K562 (cell line): ENCODE data around the gene CDCP1. TPM values are rescaled to one million over a fixed set of nuclear protein-coding genes. Genes with fewer than 3 reads are reported as not detected.
A peak's percentile ranks its signal among the peaks of the same experiment; 100 is the strongest.

Source experiments
- ADNP ChIP-seq: fragments of 200-800 bp; sonication (Bioruptor generic); IDR thresholded peaks from 2 replicates; pipeline ENCODE4 v1.6.1; 2016; ENCODE audit warnings: missing genetic modification characterization, missing compliant biosample characterization
- ATF1 ChIP-seq, 2 experiments: fragments of 450-650 bp in 1 of 2; IDR thresholded peaks; 2 replicates each; pipeline ENCODE4 v1.6.1; 2016; ENCODE audit warnings: missing compliant biosample characterization in 1 of 2, missing genetic modification characterization in 1 of 2
- CCNT2 ChIP-seq: IDR thresholded peaks from 2 replicates; pipeline ENCODE4 v1.6.1; 2011; ENCODE audit warnings: borderline replicate concordance, low read depth, mild to moderate bottlenecking, moderate library complexity, mixed read lengths, low read length; ENCODE audit not compliant: insufficient read length; ENCODE audit errors: extremely low read depth
- ELF1 ChIP-seq: fragments of 200-800 bp; sonication (Bioruptor generic); IDR thresholded peaks from 2 replicates; pipeline ENCODE4 v1.6.1; 2016; ENCODE audit warnings: missing genetic modification characterization, missing compliant biosample characterization
- ETV1 ChIP-seq: fragments of 450-650 bp; conservative IDR thresholded peaks from 2 replicates; pipeline ENCODE4 v1.6.1; 2016; ENCODE audit warnings: missing genetic modification characterization, control low read depth, low read depth, missing compliant biosample characterization
- ETV6 ChIP-seq, 3 experiments: fragments of 150-350 bp in 1 of 3; sonication (generic) in 1 of 3; formaldehyde crosslinking in 1 of 3; IDR thresholded peaks; 2 replicates each; pipeline versions ENCODE4 v1.6.1 to v1.8.0; 2014 to 2022; ENCODE audit warnings: borderline replicate concordance in 2 of 3, low read depth in 2 of 3, antibody characterized with exemption in 1 of 3, low read length in 1 of 3, mild to moderate bottlenecking in 1 of 3, missing genetic modification reagents in 1 of 3
- HDAC8 ChIP-seq: fragments of 450-650 bp; IDR thresholded peaks from 2 replicates; pipeline ENCODE4 v1.6.1; 2016; ENCODE audit warnings: mild to moderate bottlenecking, missing genetic modification characterization, moderate library complexity, missing compliant biosample characterization
- HLTF ChIP-seq: fragments of 450-650 bp; IDR thresholded peaks from 2 replicates; pipeline ENCODE4 v1.6.1; 2016
- JUNB ChIP-seq: fragments of 450-650 bp; formaldehyde crosslinking; conservative IDR thresholded peaks from 2 replicates; pipeline ENCODE4 v1.4.0; 2020; ENCODE audit warnings: mild to moderate bottlenecking
- MAFG ChIP-seq: fragments of 450-650 bp; conservative IDR thresholded peaks from 2 replicates; pipeline ENCODE4 v1.6.1; 2016; ENCODE audit warnings: missing genetic modification characterization, missing compliant biosample characterization
- NFATC3 ChIP-seq: fragments of 450-650 bp; IDR thresholded peaks from 2 replicates; pipeline ENCODE4 v1.6.1; 2017; ENCODE audit warnings: mild to moderate bottlenecking
- NFRKB ChIP-seq: fragments of 450-650 bp; IDR thresholded peaks from 2 replicates; pipeline ENCODE4 v1.6.1; 2016; ENCODE audit warnings: low read depth
- NR2F6 ChIP-seq: fragments of 450-650 bp; formaldehyde crosslinking; IDR thresholded peaks from 2 replicates; pipeline ENCODE4 v1.4.0; 2020; ENCODE audit warnings: mild to moderate bottlenecking
- NR3C1 ChIP-seq: sonication (generic); formaldehyde crosslinking; IDR thresholded peaks from 2 replicates; pipeline ENCODE4 v1.8.1; 2022; ENCODE audit warnings: missing genetic modification reagents
- NRF1 ChIP-seq, 2 experiments: fragments of 450-650 bp; IDR thresholded peaks in 1 of 2; conservative IDR thresholded peaks in 1 of 2; 2 replicates each; pipeline ENCODE4 v1.6.1; 2014; ENCODE audit warnings: mild to moderate bottlenecking in 2 of 2
- PTTG1 ChIP-seq: fragments of 450-650 bp; IDR thresholded peaks from 2 replicates; pipeline ENCODE4 v1.6.1; 2016; ENCODE audit warnings: low read depth, mild to moderate bottlenecking, missing genetic modification characterization, missing compliant biosample characterization
- RFX5 ChIP-seq: IDR thresholded peaks from 2 replicates; pipeline ENCODE4 v1.6.1; 2011; ENCODE audit warnings: low read depth, mild to moderate bottlenecking, improper control_type of control experiment, low read length
- RHOXF2B ChIP-seq: fragments of 250-450 bp; sonication (Bioruptor Pico); conservative IDR thresholded peaks from 2 replicates; pipeline ENCODE4 v1.5.1; 2021
- SMAD3 ChIP-seq: fragments of 450-650 bp; formaldehyde crosslinking; conservative IDR thresholded peaks from 2 replicates; pipeline ENCODE4 v1.4.0; 2020; ENCODE audit warnings: mild to moderate bottlenecking
- SMARCA4 ChIP-seq: fragments of 450-650 bp; IDR thresholded peaks from 2 replicates; pipeline ENCODE4 v1.6.1; 2016
- SMARCC2 ChIP-seq: fragments of 450-650 bp; IDR thresholded peaks from 2 replicates; pipeline ENCODE4 v1.6.1; 2017; ENCODE audit warnings: antibody characterized with exemption, moderate library complexity, mild to moderate bottlenecking, low read depth
- U2AF1 ChIP-seq: fragments of 200-400 bp; formaldehyde crosslinking; optimal IDR thresholded peaks from 2 replicates; pipeline ENCODE3; 2017; ENCODE audit warnings: mild to moderate bottlenecking, low read depth, low read length, moderate library complexity
- XRCC3 ChIP-seq: fragments of 450-650 bp; IDR thresholded peaks from 2 replicates; pipeline ENCODE4 v1.6.1; 2017; ENCODE audit warnings: mild to moderate bottlenecking, moderate library complexity
- ZBTB7A ChIP-seq: IDR thresholded peaks from 2 replicates; pipeline ENCODE4 v1.6.1; 2011; ENCODE audit warnings: low read depth, mild to moderate bottlenecking, low read length, moderate library complexity, borderline replicate concordance; ENCODE audit not compliant: control insufficient read depth
- ZFPM2 ChIP-seq: fragments of 250-450 bp; sonication (Bioruptor Pico); IDR thresholded peaks from 2 replicates; pipeline ENCODE4 v1.5.1; 2022; ENCODE audit warnings: mild to moderate bottlenecking
- ZNF165 ChIP-seq: fragments of 250-450 bp; sonication (Bioruptor Pico); IDR thresholded peaks from 2 replicates; pipeline ENCODE4 v1.4.0; 2020; ENCODE audit warnings: borderline replicate concordance
- ZNF561 ChIP-seq: fragments of 450-650 bp; formaldehyde crosslinking; conservative IDR thresholded peaks from 2 replicates; pipeline ENCODE4 v1.4.0; 2020; ENCODE audit warnings: mild to moderate bottlenecking, moderate library complexity
- ZNF584 ChIP-seq: fragments of 200-800 bp; sonication (Bioruptor generic); IDR thresholded peaks from 2 replicates; pipeline ENCODE4 v1.6.1; 2016; ENCODE audit warnings: low read depth, mild to moderate bottlenecking, missing genetic modification characterization, missing compliant biosample characterization
- ZNF707 ChIP-seq: fragments of 250-450 bp; sonication (Bioruptor Pico); conservative IDR thresholded peaks from 2 replicates; pipeline ENCODE4 v1.8.0; 2022; ENCODE audit warnings: inconsistent platforms, mild to moderate bottlenecking, moderate library complexity
- polyA plus RNA-seq, 8 experiments: library from polyadenylated mRNA; depleted of rRNA in 4 of 8; stranded (reverse) in 5 of 8; unstranded in 3 of 8; fragments of >200 nt; fragmentation: Nextera tagmentation in 2 of 8; fragmentation: Illumina TruSeq in 1 of 8; extraction: Ambion mirVana in 2 of 8; extraction: Trizol in 1 of 8; gene quantifications; 2 replicates each; pipeline versions ENCODE4 v1.2.1 to v1.2.3, GENCODE V29; 2011 to 2014; ENCODE audit warnings: inconsistent platforms in 1 of 8, missing spikeins in 1 of 8
- total RNA-seq, 7 experiments: library from RNA; depleted of rRNA in 6 of 7; stranded (reverse); fragments of >200 nt in 6 of 7; fragmentation: Illumina TruSeq in 2 of 7; extraction: Trizol in 2 of 7; gene quantifications; 2 replicates each; pipeline versions ENCODE4 v1.2.1 to v1.2.3, GENCODE V29; 2011 to 2021; ENCODE audit warnings: low replicate concordance in 1 of 7
- TF ChIP-seq, protein P1 (sequence below), 2 experiments: fragments of 450-650 bp in 1 of 2; sonication (generic) in 1 of 2; formaldehyde crosslinking; conservative IDR thresholded peaks; 2 replicates each; pipeline versions ENCODE4 v1.4.0 to v1.8.1; 2020 to 2022; ENCODE audit warnings: mild to moderate bottlenecking in 1 of 2, missing genetic modification reagents in 1 of 2
- TF ChIP-seq, protein P2 (sequence below): sonication (generic); formaldehyde crosslinking; IDR thresholded peaks from 2 replicates; pipeline ENCODE4 v1.8.0; 2022; ENCODE audit warnings: mild to moderate bottlenecking, missing genetic modification reagents

Gene CDCP1
- total and polyA plus RNA-seq, 9 of the 15 experiments (the other 6 are each of a cell fraction or from before 2014, with no cell fraction given) = 3.9 to 16.4 (median 5.2) TPM

DNA sequence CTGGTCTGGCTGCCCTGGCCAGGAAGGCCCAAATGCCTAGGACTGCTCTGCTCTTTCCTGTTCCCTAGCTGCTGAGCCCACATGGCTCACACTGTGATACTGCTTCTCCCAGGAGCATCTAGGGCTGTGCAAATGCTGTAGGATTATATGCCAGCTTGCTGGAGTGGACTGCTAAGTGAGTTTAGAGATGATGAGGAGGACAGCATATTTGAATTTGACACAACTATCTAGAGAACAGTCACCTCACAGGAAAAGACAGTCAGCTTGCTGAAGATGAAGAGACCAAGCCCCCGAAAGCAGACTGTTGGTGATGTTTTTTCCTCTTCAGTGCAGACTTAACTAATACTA lies 80.8 kb downstream of the CDCP1 start (continued):
- TF ChIP-seq, protein P1, sequence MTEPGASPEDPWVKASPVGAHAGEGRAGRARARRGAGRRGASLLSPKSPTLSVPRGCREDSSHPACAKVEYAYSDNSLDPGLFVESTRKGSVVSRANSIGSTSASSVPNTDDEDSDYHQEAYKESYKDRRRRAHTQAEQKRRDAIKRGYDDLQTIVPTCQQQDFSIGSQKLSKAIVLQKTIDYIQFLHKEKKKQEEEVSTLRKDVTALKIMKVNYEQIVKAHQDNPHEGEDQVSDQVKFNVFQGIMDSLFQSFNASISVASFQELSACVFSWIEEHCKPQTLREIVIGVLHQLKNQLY (CRISPR knock-in tag; conservative IDR thresholded peaks at IDR 0.05) = no peak
- TF ChIP-seq ADNP (no peak; the same call in 1 of the 2 replicates), ATF1 (CRISPR knock-in tag; IDR thresholded peaks at IDR 0.05) (no peak), ATF1 (tag; IDR thresholded peaks at IDR 0.05) (peak; percentile 90), ZNF707 (CRISPR knock-in tag) (no peak), ZNF165 (CRISPR knock-in tag) (no peak), ZNF561 (CRISPR knock-in tag) (no peak), U2AF1 (no peak), ZFPM2 (CRISPR knock-in tag) (peak; percentile 4; the same call in 1 of the 2 replicates), HDAC8 (tag) (no peak), ETV6 (IDR thresholded peaks at IDR 0.05; ENCODE audit: borderline replicate concordance in 1 of 2, low read depth in 2 of 2, low read length in 1 of 2) (no peak), ETV6 (CRISPR knock-in tag; IDR thresholded peaks at IDR 0.05; ENCODE audit: borderline replicate concordance) (peak; percentile 64; the same call in 1 of the 2 replicates), RHOXF2B (CRISPR knock-in tag) (no peak), RFX5 (no peak), ZBTB7A (no peak), XRCC3 (no peak), SMAD3 (CRISPR knock-in tag) (no peak), MAFG (no peak; the same call in 1 of the 2 replicates), PTTG1 (tag) (no peak), NR2F6 (CRISPR knock-in tag) (no peak), HLTF (no peak), ZNF584 (CRISPR knock-in tag) (peak; percentile 4), SMARCC2 (no peak), NRF1 (conservative IDR thresholded peaks at IDR 0.05 in 1 of 2, IDR thresholded peaks at IDR 0.05 in 1 of 2) (no peak), ELF1 (tag) (no peak), JUNB (no peak), CCNT2 (no peak), NFRKB (peak; percentile 11), ETV1 (tag) (no peak), NFATC3 (no peak), SMARCA4 (no peak), NR3C1 (CRISPR knock-in tag) (no peak)
- TF ChIP-seq, protein P2, sequence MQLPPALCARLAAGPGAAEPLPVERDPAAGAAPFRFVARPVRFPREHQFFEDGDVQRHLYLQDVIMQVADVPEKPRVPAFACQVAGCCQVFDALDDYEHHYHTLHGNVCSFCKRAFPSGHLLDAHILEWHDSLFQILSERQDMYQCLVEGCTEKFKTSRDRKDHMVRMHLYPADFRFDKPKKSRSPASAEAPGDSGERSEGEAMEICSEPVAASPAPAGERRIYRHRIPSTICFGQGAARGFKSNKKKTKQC = peak; percentile 60; the same call in 1 of the 2 replicates
